IPS-11a (cell line): ENCODE data around the gene SHANK3.

ENCODE experiments used
- H3K4me3 ChIP-seq: one replicate; pipeline ENCODE4 v1.5.1; 2013; ENCODE audit warnings: low read depth, low read length, control low read depth

SHANK3 gene

GRCh38 chr22:50677493-50678217 is 5.0 kb downstream of the SHANK3 start:
- H3K4me3 ChIP-seq: no peak overlapping the region

GRCh38 chr22:50678218-50678650 is 5.6 kb downstream of the SHANK3 start:
- no peak overlapping the region for H3K4me3 ChIP-seq

GRCh38 chr22:50678651-50679521 is 6.3 kb downstream of the SHANK3 start:
- H3K4me3 ChIP-seq: no peak overlapping the region

- no peak overlapping the region for H3K4me3 ChIP-seq
Observed at GRCh38 chr22:50683086-50683993, 10.7 kb downstream of the SHANK3 start.

GRCh38 chr22:50683994-50684371 is 11.4 kb downstream of the SHANK3 start:
- H3K4me3 ChIP-seq: no peak overlapping the region

- H3K4me3 ChIP-seq: no peak overlapping the region
Observed at GRCh38 chr22:50684501-50684900, 11.9 kb downstream of the SHANK3 start.

GRCh38 chr22:50684986-50685385 is 12.4 kb downstream of the SHANK3 start:
- no peak overlapping the region for H3K4me3 ChIP-seq

- H3K4me3 ChIP-seq: no peak overlapping the region
Observed at GRCh38 chr22:50686794-50687193, 14.2 kb downstream of the SHANK3 start.

- H3K4me3 ChIP-seq: no peak overlapping the region
Observed at GRCh38 chr22:50687829-50688228, 15.2 kb downstream of the SHANK3 start.

- H3K4me3 ChIP-seq: no peak overlapping the region
Observed at GRCh38 chr22:50688448-50688847, 15.8 kb downstream of the SHANK3 start.

GRCh38 chr22:50691521-50691920 is 18.9 kb downstream of the SHANK3 start:
- no peak overlapping the region for H3K4me3 ChIP-seq

GRCh38 chr22:50693462-50693861 is 20.8 kb downstream of the SHANK3 start:
- H3K4me3 ChIP-seq: no peak overlapping the region

- H3K4me3 ChIP-seq: no peak overlapping the region
Observed at GRCh38 chr22:50694099-50694605, 21.5 kb downstream of the SHANK3 start.

- no peak overlapping the region for H3K4me3 ChIP-seq
Observed at GRCh38 chr22:50694766-50695420, 22.3 kb downstream of the SHANK3 start.

GRCh38 chr22:50695421-50696250 is 23.0 kb downstream of the SHANK3 start:
- H3K4me3 ChIP-seq: no peak overlapping the region

- no peak overlapping the region for H3K4me3 ChIP-seq
Observed at GRCh38 chr22:50696251-50696798, 23.7 kb downstream of the SHANK3 start.

- no peak overlapping the region for H3K4me3 ChIP-seq
Observed at GRCh38 chr22:50696799-50697561, 24.4 kb downstream of the SHANK3 start.

GRCh38 chr22:50697667-50698506 is 25.3 kb downstream of the SHANK3 start:
- no peak overlapping the region for H3K4me3 ChIP-seq
